Smooth muscle cell (in vitro differentiated cells): ENCODE data around the gene SPSB4. TPM values are rescaled to one million over a fixed set of nuclear protein-coding genes. Genes with fewer than 3 reads are reported as not detected.

ENCODE experiments used
- DNase-seq: peaks from one replicate; lab custom pipeline; 2025; ENCODE audit not compliant: unreplicated experiment; lab: John Stamatoyannopoulos, UW
- H2AFZ ChIP-seq: fragments of 200-600 bp; sonication (generic); 2 replicates; pipeline ENCODE4 v1.6.0; 2016; ENCODE audit warnings: antibody characterized with exemption, low read depth, mild to moderate bottlenecking
- H3F3A ChIP-seq: fragments of 200-600 bp; sonication (generic); 2 replicates; pipeline ENCODE4 v1.6.0; 2017; ENCODE audit warnings: antibody characterized with exemption, low read depth
- H3K27ac ChIP-seq: fragments of 200-600 bp; sonication (generic); 2 replicates; pipeline ENCODE4 v1.5.1; 2016; ENCODE audit warnings: low read depth, mild to moderate bottlenecking
- H3K27me3 ChIP-seq: fragments of 200-600 bp; sonication (generic); 2 replicates; pipeline ENCODE4 v1.6.1; 2016; ENCODE audit warnings: low read depth, mild to moderate bottlenecking
- H3K36me3 ChIP-seq: fragments of 200-600 bp; sonication (generic); 2 replicates; pipeline ENCODE4 v1.5.1; 2016; ENCODE audit warnings: low read depth
- H3K4me1 ChIP-seq: fragments of 200-600 bp; sonication (generic); 2 replicates; pipeline ENCODE4 v1.5.1; 2016; ENCODE audit warnings: low read depth
- H3K4me2 ChIP-seq: fragments of 200-600 bp; sonication (generic); 2 replicates; pipeline ENCODE4 v1.6.0; 2016; ENCODE audit warnings: mild to moderate bottlenecking
- H3K4me3 ChIP-seq: fragments of 200-600 bp; sonication (generic); 2 replicates; pipeline ENCODE4 v1.5.1; 2016; ENCODE audit warnings: mild to moderate bottlenecking
- H3K79me2 ChIP-seq: fragments of 200-600 bp; sonication (generic); 2 replicates; pipeline ENCODE4 v1.6.0; 2016; ENCODE audit warnings: low read depth, mild to moderate bottlenecking
- H3K9ac ChIP-seq: fragments of 200-600 bp; sonication (generic); 2 replicates; pipeline ENCODE4 v1.6.0; 2016; ENCODE audit warnings: low read depth
- H3K9me3 ChIP-seq: fragments of 200-600 bp; sonication (generic); replicated peaks from 2 replicates; pipeline ENCODE4 v1.5.1; 2016; ENCODE audit warnings: low read depth
- H4K20me1 ChIP-seq: fragments of 200-600 bp; sonication (generic); 2 replicates; pipeline ENCODE4 v1.6.0; 2016; ENCODE audit warnings: low read depth
- WGBS: methylation state at CpG from one replicate; pipeline ENCODE4 v1.1.7; 2016; ENCODE audit warnings: low lambda C conversion rate; 5-methylcytosine and 5-hydroxymethylcytosine counted together
- polyA plus RNA-seq: library from polyadenylated mRNA; unstranded; fragments of >200 nt; fragmentation: Nextera tagmentation; extraction: Ambion mirVana; gene quantifications from 2 replicates; pipeline ENCODE4 v1.2.1, GENCODE V29; 2016
- total RNA-seq: library from RNA; depleted of rRNA; stranded (reverse); fragments of >200 nt; gene quantifications from 2 replicates; pipeline ENCODE4 v1.2.3, GENCODE V29; 2014
- TF ChIP-seq, protein P1 (sequence below): fragments of 200-600 bp; sonication (generic); IDR thresholded peaks from 2 replicates; pipeline ENCODE4 v1.5.1; 2017; ENCODE audit warnings: borderline replicate concordance, mild to moderate bottlenecking, antibody characterized with exemption; ENCODE audit not compliant: insufficient read depth, poor library complexity, severe bottlenecking

The SPSB4 gene
- total and polyA plus RNA-seq, 2 experiments from 2014 or later, result 1.8 to 3.9 TPM

DNA sequence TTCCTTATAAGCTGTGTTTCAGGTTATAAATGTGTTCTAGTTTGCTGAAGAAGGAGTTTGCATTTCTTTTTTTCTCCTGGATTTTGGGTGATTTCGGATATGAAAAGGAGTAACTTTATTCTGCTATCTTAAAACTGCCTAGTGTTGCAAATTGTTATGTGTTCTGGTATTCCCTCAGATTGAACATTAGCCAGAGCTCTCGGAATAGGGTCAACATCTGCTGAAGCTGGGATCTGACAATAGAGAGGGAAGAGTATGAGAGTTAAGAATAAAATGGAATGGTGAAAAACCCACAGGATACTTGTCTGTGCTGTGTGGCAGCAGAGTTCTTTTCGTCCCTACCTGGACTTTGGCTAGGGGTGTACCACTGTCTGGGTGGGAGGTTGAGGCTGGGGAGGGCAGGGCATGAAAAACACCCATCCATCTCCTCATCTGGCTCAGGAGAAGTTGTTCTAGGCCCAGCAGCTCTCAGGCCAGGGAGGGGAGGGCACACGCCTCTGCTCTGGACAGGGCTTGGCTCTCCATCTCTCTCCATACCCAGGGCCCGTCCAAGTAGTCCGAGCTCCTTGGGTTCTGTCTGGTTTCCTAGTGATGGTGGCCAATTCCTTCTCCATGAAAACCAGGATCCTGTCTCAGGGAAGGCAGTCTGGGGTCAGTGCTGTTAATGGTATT lies 13.2 kb downstream of the SPSB4 start:
- Histone ChIP-seq H2AFZ (no peak overlapping the region), H3K4me3 (no peak overlapping the region), H3K4me2 (no peak overlapping the region), H4K20me1 (no peaks in the 10 kb centered on the region), H3K27ac (no peak overlapping the region), H3K79me2 (peaks cover 20% of the 10 kb centered on the region), H3F3A (no peaks in the 10 kb centered on the region), H3K9me3 (no peaks in the 10 kb centered on the region), H3K9ac (no peak overlapping the region), H3K36me3 (no peaks in the 10 kb centered on the region), H3K4me1 (no peaks in the 10 kb centered on the region), H3K27me3 (no peaks in the 10 kb centered on the region)
- 89% methylated on average over 6 of the region's 6 CpGs for WGBS
- no peak for DNase-seq
- TF ChIP-seq, protein P1, sequence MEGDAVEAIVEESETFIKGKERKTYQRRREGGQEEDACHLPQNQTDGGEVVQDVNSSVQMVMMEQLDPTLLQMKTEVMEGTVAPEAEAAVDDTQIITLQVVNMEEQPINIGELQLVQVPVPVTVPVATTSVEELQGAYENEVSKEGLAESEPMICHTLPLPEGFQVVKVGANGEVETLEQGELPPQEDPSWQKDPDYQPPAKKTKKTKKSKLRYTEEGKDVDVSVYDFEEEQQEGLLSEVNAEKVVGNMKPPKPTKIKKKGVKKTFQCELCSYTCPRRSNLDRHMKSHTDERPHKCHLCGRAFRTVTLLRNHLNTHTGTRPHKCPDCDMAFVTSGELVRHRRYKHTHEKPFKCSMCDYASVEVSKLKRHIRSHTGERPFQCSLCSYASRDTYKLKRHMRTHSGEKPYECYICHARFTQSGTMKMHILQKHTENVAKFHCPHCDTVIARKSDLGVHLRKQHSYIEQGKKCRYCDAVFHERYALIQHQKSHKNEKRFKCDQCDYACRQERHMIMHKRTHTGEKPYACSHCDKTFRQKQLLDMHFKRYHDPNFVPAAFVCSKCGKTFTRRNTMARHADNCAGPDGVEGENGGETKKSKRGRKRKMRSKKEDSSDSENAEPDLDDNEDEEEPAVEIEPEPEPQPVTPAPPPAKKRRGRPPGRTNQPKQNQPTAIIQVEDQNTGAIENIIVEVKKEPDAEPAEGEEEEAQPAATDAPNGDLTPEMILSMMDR, result no peak

DNA sequence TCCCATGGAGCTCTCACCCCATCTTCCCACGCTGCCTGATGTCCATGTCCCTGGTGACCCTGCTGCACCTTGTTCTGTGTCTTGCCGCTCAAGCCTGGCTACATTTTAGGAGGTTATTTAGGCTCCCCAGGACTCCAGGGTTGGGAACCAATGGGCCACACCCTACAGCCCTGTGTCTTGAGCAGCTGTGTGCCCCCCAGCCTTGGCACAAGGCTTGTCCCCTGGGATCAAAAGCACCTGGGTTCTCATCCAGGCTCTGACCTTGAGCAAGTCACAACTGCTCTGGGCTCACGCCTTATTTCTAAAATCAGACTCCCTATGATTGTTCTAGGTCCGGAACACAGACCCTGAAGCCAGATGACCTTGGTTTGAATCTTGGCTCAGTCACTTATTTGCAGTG lies 14.1 kb downstream of the SPSB4 start:
- peaks cover 17% of the 10 kb centered on the region for H3K79me2 ChIP-seq
- 75% methylated on average over 4 of the region's 4 CpGs for WGBS
- H3K4me3 ChIP-seq, result no peak overlapping the region
- TF ChIP-seq, protein P1, result no peak
- no peaks in the 10 kb centered on the region for H3K36me3 ChIP-seq
- no peak overlapping the region for H2AFZ ChIP-seq
- DNase-seq, result no peak
- no peak overlapping the region for H3K4me2 ChIP-seq
- H3K27ac ChIP-seq, result no peak overlapping the region
- no peaks in the 10 kb centered on the region for H3K4me1 ChIP-seq
- H3K9me3 ChIP-seq, result no peaks in the 10 kb centered on the region
- no peaks in the 10 kb centered on the region for H4K20me1 ChIP-seq
- no peaks in the 10 kb centered on the region for H3F3A ChIP-seq
- no peaks in the 10 kb centered on the region for H3K27me3 ChIP-seq
- no peak overlapping the region for H3K9ac ChIP-seq

DNA sequence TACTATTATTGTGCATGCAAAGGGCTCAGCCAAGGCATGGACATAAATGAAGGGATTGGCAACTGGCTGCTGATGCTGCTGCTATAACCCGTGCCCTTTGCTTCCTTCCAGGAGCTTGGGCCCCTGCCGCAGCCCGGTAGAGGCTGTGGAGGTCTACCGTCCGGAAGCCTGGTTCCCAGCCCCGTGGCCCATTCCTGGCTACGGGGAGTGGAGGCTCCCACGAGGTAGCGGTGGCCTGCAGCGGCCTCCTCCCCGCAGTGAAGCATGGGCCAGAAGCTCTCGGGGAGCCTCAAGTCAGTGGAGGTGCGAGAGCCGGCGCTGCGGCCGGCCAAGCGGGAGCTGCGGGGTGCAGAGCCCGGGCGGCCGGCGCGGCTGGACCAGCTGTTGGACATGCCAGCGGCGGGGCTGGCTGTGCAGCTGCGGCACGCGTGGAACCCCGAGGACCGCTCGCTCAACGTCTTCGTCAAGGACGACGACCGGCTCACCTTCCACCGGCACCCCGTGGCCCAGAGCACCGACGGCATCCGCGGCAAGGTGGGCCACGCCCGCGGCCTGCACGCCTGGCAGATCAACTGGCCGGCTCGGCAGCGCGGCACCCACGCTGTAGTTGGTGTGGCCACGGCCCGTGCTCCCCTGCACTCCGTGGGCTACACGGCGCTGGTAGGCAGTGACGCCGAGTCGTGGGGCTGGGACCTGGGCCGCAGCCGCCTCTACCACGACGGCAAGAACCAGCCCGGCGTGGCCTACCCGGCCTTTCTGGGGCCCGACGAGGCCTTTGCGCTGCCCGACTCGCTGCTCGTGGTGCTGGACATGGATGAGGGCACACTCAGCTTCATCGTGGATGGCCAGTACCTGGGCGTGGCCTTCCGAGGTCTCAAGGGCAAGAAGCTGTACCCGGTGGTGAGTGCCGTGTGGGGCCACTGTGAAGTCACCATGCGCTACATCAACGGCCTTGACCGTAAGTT lies 15.0 kb downstream of the SPSB4 start:
- TF ChIP-seq, protein P1, result no peak
- Histone ChIP-seq H4K20me1 (no peaks in the 10 kb centered on the region), H3K27ac (no peak overlapping the region), H3K4me3 (no peak overlapping the region), H3K4me1 (peaks cover 8% of the 10 kb centered on the region), H3K9me3 (no peaks in the 10 kb centered on the region), H3K27me3 (no peaks in the 10 kb centered on the region), H3F3A (no peaks in the 10 kb centered on the region), H3K79me2 (peaks cover 8% of the 10 kb centered on the region), H2AFZ (no peak overlapping the region), H3K9ac (no peak overlapping the region), H3K36me3 (no peaks in the 10 kb centered on the region), H3K4me2 (no peak overlapping the region)
- no peak for DNase-seq
- WGBS, result 96% methylated on average over 67 of the region's 81 CpGs
